MCF 10A (cell line): ENCODE results near the gene WASHC3. TPM values are rescaled to one million over a fixed set of nuclear protein-coding genes. Genes with fewer than 3 reads are reported as not detected.
"Not testable (repeated sequence)": the region's sequence is repeated elsewhere in the genome, so short reads cannot be mapped to it uniquely, and the experiment has no call there.

ENCODE experiments used
- BruUV-seq: library from RNA; stranded (reverse); fragments of 400-500 nt; replicated peaks from 2 replicates; lab custom pipeline; 2021; lab: Mats Ljungman, UMichigan
- CTCF ChIA-PET: fragments of 300-600 bp; sonication (Branson Sonifier 250); formaldehyde crosslinking; extraction: SDS; loops from one replicate; lab custom pipeline; 2021; ENCODE audit warnings: antibody characterized with exemption, inconsistent platforms; lab: Yijun Ruan, JAX
- POLR2A ChIA-PET: fragments of 300-600, 350-650 bp; sonication (Branson Sonifier 250); formaldehyde crosslinking; extraction: SDS; loops from one replicate; lab custom pipeline; 2020; ENCODE audit warnings: antibody characterized with exemption, inconsistent platforms; lab: Yijun Ruan, JAX
- DNase-seq: peaks from one replicate; pipeline ENCODE4 v3.0.0-alpha.2; 2018; ENCODE audit not compliant: unreplicated experiment
- H3K27ac Mint-ChIP-seq: one replicate; pipeline ENCODE4 v1.8.0; 2022; ENCODE audit warnings: mild to moderate bottlenecking, low read depth, mixed read lengths; ENCODE audit not compliant: unreplicated experiment
- H3K27me3 Mint-ChIP-seq: one replicate; pipeline ENCODE4 v1.8.0; 2022; ENCODE audit warnings: mixed read lengths; ENCODE audit not compliant: insufficient read depth, unreplicated experiment
- H3K36me3 Mint-ChIP-seq: one replicate; pipeline ENCODE4 v1.8.0; 2022; ENCODE audit warnings: mild to moderate bottlenecking, moderate library complexity, mixed read lengths; ENCODE audit not compliant: insufficient read depth, unreplicated experiment
- H3K4me1 Mint-ChIP-seq: one replicate; pipeline ENCODE4 v1.8.0; 2022; ENCODE audit warnings: mixed read lengths; ENCODE audit not compliant: insufficient read depth, unreplicated experiment
- H3K4me3 Mint-ChIP-seq: one replicate; pipeline ENCODE4 v1.8.0; 2022; ENCODE audit warnings: mild to moderate bottlenecking, moderate library complexity, mixed read lengths; ENCODE audit not compliant: unreplicated experiment
- H3K9me3 Mint-ChIP-seq: one replicate; pipeline ENCODE4 v1.8.0; 2022; ENCODE audit warnings: mixed read lengths; ENCODE audit not compliant: unreplicated experiment
- CTCF ChIP-seq: fragments of 200-600 bp; IDR thresholded peaks from one replicate; pipeline ENCODE4 v1.8.0; 2022; ENCODE audit warnings: antibody characterized with exemption, mild to moderate bottlenecking; ENCODE audit not compliant: unreplicated experiment
- intact Hi-C: fragments of 100-400 bp; cut with micrococcal nuclease; formaldehyde crosslinking; loops from 2 replicates; pipeline ENCODE4 v1.14.1; 2022
- total RNA-seq: library from RNA; stranded (reverse); gene quantifications from 2 replicates; pipeline ENCODE4 v1.2.3, GENCODE V29; 2022

Gene WASHC3
- total RNA-seq, 1 experiment from 2014 or later, result 29.4 TPM

GRCh38 chr12:102023343-102023930, 38.4 kb downstream of the WASHC3 start:
- DNase-seq, result no peak
- Mint-ChIP-seq H3K36me3 (peaks cover 9% of the 10 kb centered on the region), H3K27ac (no peak overlapping the region), H3K27me3 (no peaks in the 10 kb centered on the region), H3K9me3 (no peaks in the 10 kb centered on the region), H3K4me3 (no peak overlapping the region), H3K4me1 (no peaks in the 10 kb centered on the region)
- ChIA-PET POLR2A (interaction anchor here (0.6 kb wide), 1 partner anchor 328 kb away, joined by 3 read pairs; no protein-coding TSS in a partner anchor), CTCF (interaction anchor here (0.9 to 1.0 kb wide), 2 partner anchors 67 to 244 kb away, joined by 3 read pairs; no protein-coding TSS in a partner anchor)
- BruUV-seq, result no TSS peak
- intact Hi-C loops, result no loop called here
- TF ChIP-seq CTCF, result no peak

- POLR2A ChIA-PET, result interaction anchor here (0.6 kb wide), 1 partner anchor 15 kb away, joined by 3 read pairs; no protein-coding TSS in a partner anchor
- CTCF ChIA-PET, result interaction anchor here (0.5 to 0.9 kb wide), 2 partner anchors 68 to 788 kb away, joined by 3 read pairs; no protein-coding TSS in a partner anchor
- DNase-seq, result no peak
- H3K27ac Mint-ChIP-seq, result no peak overlapping the region
- H3K4me3 Mint-ChIP-seq, result no peak overlapping the region
- no peaks in the 10 kb centered on the region for H3K9me3 Mint-ChIP-seq
- TF ChIP-seq CTCF, result no peak
- intact Hi-C loops, result no loop called here
- no peaks in the 10 kb centered on the region for H3K4me1 Mint-ChIP-seq
- BruUV-seq, result no TSS peak
- peaks cover 10% of the 10 kb centered on the region for H3K36me3 Mint-ChIP-seq
- no peaks in the 10 kb centered on the region for H3K27me3 Mint-ChIP-seq
Measured at GRCh38 chr12:102022286-102022685, 39.5 kb downstream of the WASHC3 start.

- Mint-ChIP-seq H3K9me3 (no peaks in the 10 kb centered on the region), H3K36me3 (peaks cover 14% of the 10 kb centered on the region), H3K27me3 (no peaks in the 10 kb centered on the region), H3K4me1 (no peaks in the 10 kb centered on the region), H3K27ac (no peak overlapping the region), H3K4me3 (no peak overlapping the region)
- CTCF ChIA-PET, result interaction anchor here (0.5 to 0.6 kb wide), 2 partner anchors 104 to 789 kb away, joined by 3 read pairs; no protein-coding TSS in a partner anchor
- no TSS peak for BruUV-seq
- TF ChIP-seq CTCF, result no peak
- DNase-seq, result no peak
- POLR2A ChIA-PET, result no interaction called here
- intact Hi-C loops, result no loop called here
Measured at GRCh38 chr12:102021540-102022246, 40.1 kb downstream of the WASHC3 start.

GRCh38 chr12:102018607-102019006, 43.2 kb downstream of the WASHC3 start:
- H3K9me3 Mint-ChIP-seq, intact Hi-C loops, H3K27ac Mint-ChIP-seq, BruUV-seq, CTCF ChIA-PET, H3K4me1 Mint-ChIP-seq, DNase-seq, H3K4me3 Mint-ChIP-seq, POLR2A ChIA-PET, H3K27me3 Mint-ChIP-seq: not testable (repeated sequence)
- H3K36me3 Mint-ChIP-seq, result peaks cover 14% of the 10 kb centered on the region
